HG03064 (cell line): Measurements from ENCODE around the gene BPTF.
"Not testable (repeated sequence)": the region's sequence is repeated elsewhere in the genome, so short reads cannot be mapped to it uniquely, and the experiment has no call there.

Source experiments
- ATAC-seq: cut with Tn5 transposase; IDR thresholded peaks from one replicate; pipeline ENCODE4 v1.9.1; 2021; ENCODE audit warnings: low read depth; ENCODE audit not compliant: unreplicated experiment

The BPTF gene

GRCh38 chr17:67831268-67831667, 6.0 kb downstream of the BPTF start:
- no peak for ATAC-seq

- no peak for ATAC-seq
Observed at GRCh38 chr17:67833134-67833533, 7.8 kb downstream of the BPTF start.

- ATAC-seq = no peak
Observed at GRCh38 chr17:67833946-67834631, 8.8 kb downstream of the BPTF start.

GRCh38 chr17:67834634-67835033, 9.3 kb downstream of the BPTF start:
- no peak for ATAC-seq

- ATAC-seq = no peak
Observed at GRCh38 chr17:67836205-67836987, 11.1 kb downstream of the BPTF start.

- no peak for ATAC-seq
Observed at GRCh38 chr17:67837965-67838364, 12.7 kb downstream of the BPTF start.

GRCh38 chr17:67838538-67838937, 13.2 kb downstream of the BPTF start:
- ATAC-seq = no peak

GRCh38 chr17:67841992-67842391, 16.7 kb downstream of the BPTF start:
- no peak for ATAC-seq

GRCh38 chr17:67842648-67843047, 17.3 kb downstream of the BPTF start:
- no peak for ATAC-seq

- ATAC-seq = no peak
Observed at GRCh38 chr17:67845374-67845773, 20.1 kb downstream of the BPTF start.

GRCh38 chr17:67848189-67848588, 22.9 kb downstream of the BPTF start:
- not testable (repeated sequence) for ATAC-seq

- ATAC-seq = not testable (repeated sequence)
Observed at GRCh38 chr17:67848846-67849245, 23.5 kb downstream of the BPTF start.

GRCh38 chr17:67850991-67851631, 25.8 kb downstream of the BPTF start:
- ATAC-seq = no peak

- ATAC-seq = no peak
Observed at GRCh38 chr17:67853703-67854102, 28.4 kb downstream of the BPTF start.

- no peak for ATAC-seq
Observed at GRCh38 chr17:67854378-67854777, 29.1 kb downstream of the BPTF start.

- ATAC-seq = no peak
Observed at GRCh38 chr17:67855504-67856324, 30.4 kb downstream of the BPTF start.

GRCh38 chr17:67856402-67856801, 31.1 kb downstream of the BPTF start:
- not testable (repeated sequence) for ATAC-seq

GRCh38 chr17:67862614-67863217, 37.4 kb downstream of the BPTF start:
- ATAC-seq = no peak

- peak; percentile 86 for ATAC-seq
Observed at GRCh38 chr17:67863624-67864247, 38.4 kb downstream of the BPTF start.

- no peak for ATAC-seq
Observed at GRCh38 chr17:67865438-67865837, 40.1 kb downstream of the BPTF start.
